Smooth muscle cell (in vitro differentiated cells): ENCODE measurements around the gene IGF1R. TPM values are rescaled to one million over a fixed set of nuclear protein-coding genes. Genes with fewer than 3 reads are reported as not detected.
A peak's percentile ranks its signal among the peaks of the same experiment; 100 is the strongest.

Experiments used
- DNase-seq: peaks from one replicate; lab custom pipeline; 2025; ENCODE audit not compliant: unreplicated experiment; lab: John Stamatoyannopoulos, UW
- H2AFZ ChIP-seq: fragments of 200-600 bp; sonication (generic); 2 replicates; pipeline ENCODE4 v1.6.0; 2016; ENCODE audit warnings: antibody characterized with exemption, low read depth, mild to moderate bottlenecking
- H3F3A ChIP-seq: fragments of 200-600 bp; sonication (generic); 2 replicates; pipeline ENCODE4 v1.6.0; 2017; ENCODE audit warnings: antibody characterized with exemption, low read depth
- H3K27ac ChIP-seq: fragments of 200-600 bp; sonication (generic); 2 replicates; pipeline ENCODE4 v1.5.1; 2016; ENCODE audit warnings: low read depth, mild to moderate bottlenecking
- H3K27me3 ChIP-seq: fragments of 200-600 bp; sonication (generic); 2 replicates; pipeline ENCODE4 v1.6.1; 2016; ENCODE audit warnings: low read depth, mild to moderate bottlenecking
- H3K36me3 ChIP-seq: fragments of 200-600 bp; sonication (generic); 2 replicates; pipeline ENCODE4 v1.5.1; 2016; ENCODE audit warnings: low read depth
- H3K4me1 ChIP-seq: fragments of 200-600 bp; sonication (generic); 2 replicates; pipeline ENCODE4 v1.5.1; 2016; ENCODE audit warnings: low read depth
- H3K4me2 ChIP-seq: fragments of 200-600 bp; sonication (generic); 2 replicates; pipeline ENCODE4 v1.6.0; 2016; ENCODE audit warnings: mild to moderate bottlenecking
- H3K4me3 ChIP-seq: fragments of 200-600 bp; sonication (generic); 2 replicates; pipeline ENCODE4 v1.5.1; 2016; ENCODE audit warnings: mild to moderate bottlenecking
- H3K79me2 ChIP-seq: fragments of 200-600 bp; sonication (generic); 2 replicates; pipeline ENCODE4 v1.6.0; 2016; ENCODE audit warnings: low read depth, mild to moderate bottlenecking
- H3K9ac ChIP-seq: fragments of 200-600 bp; sonication (generic); 2 replicates; pipeline ENCODE4 v1.6.0; 2016; ENCODE audit warnings: low read depth
- H3K9me3 ChIP-seq: fragments of 200-600 bp; sonication (generic); replicated peaks from 2 replicates; pipeline ENCODE4 v1.5.1; 2016; ENCODE audit warnings: low read depth
- H4K20me1 ChIP-seq: fragments of 200-600 bp; sonication (generic); 2 replicates; pipeline ENCODE4 v1.6.0; 2016; ENCODE audit warnings: low read depth
- WGBS: methylation state at CpG from one replicate; pipeline ENCODE4 v1.1.7; 2016; ENCODE audit warnings: low lambda C conversion rate; 5-methylcytosine and 5-hydroxymethylcytosine counted together
- polyA plus RNA-seq: library from polyadenylated mRNA; unstranded; fragments of >200 nt; fragmentation: Nextera tagmentation; extraction: Ambion mirVana; gene quantifications from 2 replicates; pipeline ENCODE4 v1.2.1, GENCODE V29; 2016
- total RNA-seq: library from RNA; depleted of rRNA; stranded (reverse); fragments of >200 nt; gene quantifications from 2 replicates; pipeline ENCODE4 v1.2.3, GENCODE V29; 2014
- TF ChIP-seq, protein P1 (sequence below): fragments of 200-600 bp; sonication (generic); IDR thresholded peaks from 2 replicates; pipeline ENCODE4 v1.5.1; 2017; ENCODE audit warnings: borderline replicate concordance, mild to moderate bottlenecking, antibody characterized with exemption; ENCODE audit not compliant: insufficient read depth, poor library complexity, severe bottlenecking

IGF1R gene
- total and polyA plus RNA-seq, 2 experiments from 2014 or later = 14.0 to 70.2 TPM

DNA sequence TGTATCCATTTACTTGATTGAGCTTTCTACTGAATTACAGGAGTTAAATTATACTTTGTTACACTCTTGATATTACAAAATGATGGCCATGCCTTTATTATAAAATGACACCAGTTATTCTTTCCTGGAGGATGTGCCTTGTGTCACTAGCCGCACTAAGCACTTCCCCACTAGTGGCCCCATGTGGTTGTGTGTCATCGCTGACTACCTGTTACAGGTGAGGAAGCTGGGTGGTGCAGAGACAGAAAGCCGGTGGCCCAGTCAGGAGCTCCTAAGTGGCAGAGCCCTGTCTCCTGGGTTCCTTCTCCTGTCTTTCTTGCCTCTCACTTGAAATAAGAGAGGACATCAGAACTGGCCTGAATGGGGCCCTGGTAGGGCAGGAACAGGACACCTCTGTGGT is 96.8 kb downstream of the IGF1R start:
- H3K27ac ChIP-seq = peak overlapping the region; percentile 75

DNA sequence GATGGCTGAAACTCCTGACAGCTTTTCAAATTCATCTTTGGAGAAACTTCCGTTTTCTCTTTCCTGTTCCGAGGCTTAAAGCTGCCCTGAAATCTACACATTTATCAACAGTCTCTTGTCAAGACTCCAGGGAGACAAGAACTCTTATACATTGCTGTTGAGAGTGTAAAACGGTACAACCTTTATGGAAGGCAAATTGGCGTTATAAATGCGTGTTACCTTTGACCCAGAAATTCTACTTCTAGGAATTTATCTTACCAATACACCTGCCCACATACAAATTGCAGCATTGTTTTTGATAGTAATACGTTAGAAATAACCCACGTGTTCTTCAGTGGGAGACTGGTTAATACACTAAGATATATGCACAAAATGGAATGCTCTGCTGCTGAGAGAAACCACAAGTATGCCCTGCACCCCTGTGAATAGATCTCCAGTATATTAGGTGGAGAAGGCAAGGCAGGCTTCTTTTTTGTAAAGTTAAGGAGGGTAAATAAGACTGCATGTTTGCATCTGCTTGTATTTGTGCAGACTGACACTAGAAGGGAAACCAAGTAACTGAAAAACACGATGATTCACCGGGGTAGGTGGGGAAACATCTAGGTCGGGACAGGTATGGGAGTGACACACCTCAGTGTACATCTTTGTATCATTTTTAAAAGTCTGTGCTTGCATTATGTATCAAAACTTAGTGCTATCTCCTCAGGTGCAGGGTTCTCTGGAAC is 97.5 kb downstream of the IGF1R start:
- 63% methylated on average over 10 of the region's 10 CpGs for WGBS
- H3K27me3 ChIP-seq = no peaks in the 10 kb centered on the region
- H2AFZ ChIP-seq = no peak overlapping the region
- peak overlapping the region; percentile 25 for H3K9ac ChIP-seq
- H3K79me2 ChIP-seq = peaks cover 98% of the 10 kb centered on the region
- H3K4me2 ChIP-seq = peak overlapping the region; percentile 49
- no peaks in the 10 kb centered on the region for H3K4me1 ChIP-seq
- peaks cover 4% of the 10 kb centered on the region for H3F3A ChIP-seq
- no peak for DNase-seq
- peaks cover 98% of the 10 kb centered on the region for H4K20me1 ChIP-seq
- H3K36me3 ChIP-seq = no peaks in the 10 kb centered on the region
- peak overlapping the region; percentile 75 for H3K27ac ChIP-seq
- TF ChIP-seq, protein P1, sequence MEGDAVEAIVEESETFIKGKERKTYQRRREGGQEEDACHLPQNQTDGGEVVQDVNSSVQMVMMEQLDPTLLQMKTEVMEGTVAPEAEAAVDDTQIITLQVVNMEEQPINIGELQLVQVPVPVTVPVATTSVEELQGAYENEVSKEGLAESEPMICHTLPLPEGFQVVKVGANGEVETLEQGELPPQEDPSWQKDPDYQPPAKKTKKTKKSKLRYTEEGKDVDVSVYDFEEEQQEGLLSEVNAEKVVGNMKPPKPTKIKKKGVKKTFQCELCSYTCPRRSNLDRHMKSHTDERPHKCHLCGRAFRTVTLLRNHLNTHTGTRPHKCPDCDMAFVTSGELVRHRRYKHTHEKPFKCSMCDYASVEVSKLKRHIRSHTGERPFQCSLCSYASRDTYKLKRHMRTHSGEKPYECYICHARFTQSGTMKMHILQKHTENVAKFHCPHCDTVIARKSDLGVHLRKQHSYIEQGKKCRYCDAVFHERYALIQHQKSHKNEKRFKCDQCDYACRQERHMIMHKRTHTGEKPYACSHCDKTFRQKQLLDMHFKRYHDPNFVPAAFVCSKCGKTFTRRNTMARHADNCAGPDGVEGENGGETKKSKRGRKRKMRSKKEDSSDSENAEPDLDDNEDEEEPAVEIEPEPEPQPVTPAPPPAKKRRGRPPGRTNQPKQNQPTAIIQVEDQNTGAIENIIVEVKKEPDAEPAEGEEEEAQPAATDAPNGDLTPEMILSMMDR = no peak
- H3K9me3 ChIP-seq = no peaks in the 10 kb centered on the region
- H3K4me3 ChIP-seq = no peak overlapping the region

More for the DNA sequence above, 96.8 kb downstream of the IGF1R start:
- 78% methylated on average over 3 of the region's 3 CpGs for WGBS
- peaks cover 4% of the 10 kb centered on the region for H3F3A ChIP-seq
- peak overlapping the region; percentile 49 for H3K4me2 ChIP-seq
- H3K9ac ChIP-seq = peak overlapping the region; percentile 25
- no peaks in the 10 kb centered on the region for H3K9me3 ChIP-seq
- no peaks in the 10 kb centered on the region for H3K27me3 ChIP-seq
- peaks cover 98% of the 10 kb centered on the region for H4K20me1 ChIP-seq
- H3K4me1 ChIP-seq = peaks cover under 1% of the 10 kb centered on the region
- H2AFZ ChIP-seq = no peak overlapping the region
- H3K36me3 ChIP-seq = no peaks in the 10 kb centered on the region
- TF ChIP-seq, protein P1 = no peak
- H3K79me2 ChIP-seq = peaks cover 98% of the 10 kb centered on the region
- no peak for DNase-seq
- no peak overlapping the region for H3K4me3 ChIP-seq

DNA sequence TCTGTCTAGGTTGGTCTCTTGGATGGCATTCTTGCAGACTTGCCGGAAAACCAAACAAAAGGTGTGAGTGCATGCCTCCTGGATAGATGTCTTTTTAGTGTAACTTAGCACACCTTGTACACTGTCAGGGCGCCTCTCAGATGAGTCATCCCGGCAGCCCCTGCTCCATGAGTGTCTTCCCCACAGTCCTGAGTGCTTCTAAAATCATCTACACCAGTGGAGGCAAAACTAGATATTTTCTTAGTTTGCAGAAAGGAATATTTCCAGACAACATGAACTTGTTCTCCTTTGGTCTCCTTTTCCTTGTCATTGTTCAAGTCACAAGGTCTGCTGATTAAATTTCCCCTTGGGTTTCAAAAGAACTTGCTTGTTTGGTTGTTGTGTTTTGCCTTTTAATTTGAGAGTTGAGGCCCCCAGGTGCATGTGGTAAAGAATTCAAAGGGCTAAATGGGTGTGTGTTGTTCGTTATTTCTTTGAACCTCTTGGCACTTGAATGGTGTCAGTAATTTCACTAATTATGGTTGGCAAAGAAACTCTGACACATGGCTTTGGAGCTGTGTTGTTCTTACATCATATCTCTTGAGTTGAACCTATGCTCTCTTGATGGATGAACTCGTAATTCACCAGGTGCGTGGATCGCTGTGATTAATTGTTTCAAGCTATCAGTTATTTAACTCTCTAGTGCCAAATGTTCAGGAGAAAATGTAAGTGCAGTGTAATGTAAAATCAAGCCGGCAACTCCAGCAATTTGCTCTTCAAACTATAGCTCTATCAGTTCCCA is 98.2 kb downstream of the IGF1R start:
- Histone ChIP-seq H3K4me3 (no peak overlapping the region), H3F3A (peaks cover 4% of the 10 kb centered on the region), H2AFZ (no peak overlapping the region), H3K36me3 (no peaks in the 10 kb centered on the region), H3K9me3 (no peaks in the 10 kb centered on the region), H3K4me1 (peaks cover 4% of the 10 kb centered on the region), H3K79me2 (peaks cover 98% of the 10 kb centered on the region), H3K9ac (no peak overlapping the region), H3K27ac (peak overlapping the region; percentile 75), H3K4me2 (peak overlapping the region; percentile 49), H3K27me3 (no peaks in the 10 kb centered on the region), H4K20me1 (peaks cover 99% of the 10 kb centered on the region)
- DNase-seq = no peak
- 81% methylated on average over 8 of the region's 8 CpGs for WGBS
- TF ChIP-seq, protein P1 = no peak
